Liver (tissue), 9 donors: ENCODE measurements around the gene SGCG. TPM values are rescaled to one million over a fixed set of nuclear protein-coding genes. Genes with fewer than 3 reads are reported as not detected.
"Not testable (repeated sequence)": the region's sequence is repeated elsewhere in the genome, so short reads cannot be mapped to it uniquely, and the experiment has no call there.

Experiments used
- DNase-seq: peaks from one replicate; pipeline ENCODE4 v3.0.0-alpha.2; 2017; ENCODE audit warnings: low spot score
- H3K27ac ChIP-seq, 2 donors: one replicate each; pipeline ENCODE4 v1.7.0; 2013; ENCODE audit warnings: inconsistent platforms in 2 of 2, low read length in 2 of 2, control low read depth in 1 of 2, low read depth in 1 of 2, mild to moderate bottlenecking in 1 of 2
- H3K27me3 ChIP-seq, 4 donors: one replicate each; pipeline versions ENCODE4 v1.6.1 to v1.7.0; 2013; ENCODE audit warnings: low read length in 3 of 4, inconsistent platforms in 1 of 4, mild to moderate bottlenecking in 1 of 4, moderate library complexity in 1 of 4; ENCODE audit not compliant: control insufficient read depth in 4 of 4, insufficient read depth in 4 of 4
- H3K36me3 ChIP-seq, 4 donors: one replicate each; pipeline versions ENCODE4 v1.6.1 to v1.7.0; 2013; ENCODE audit warnings: low read length in 3 of 4, mild to moderate bottlenecking in 3 of 4, low read depth in 1 of 4, moderate library complexity in 1 of 4; ENCODE audit not compliant: control insufficient read depth in 4 of 4, insufficient read depth in 3 of 4
- H3K4me1 ChIP-seq, 4 donors: one replicate each; pipeline versions ENCODE4 v1.6.1 to v1.7.0; 2013; ENCODE audit warnings: low read length in 3 of 4, mild to moderate bottlenecking in 3 of 4, moderate library complexity in 1 of 4; ENCODE audit not compliant: control insufficient read depth in 4 of 4, insufficient read depth in 4 of 4
- H3K4me3 ChIP-seq, 3 donors: one replicate each; pipeline versions ENCODE4 v1.6.1 to v1.7.0; 2013; ENCODE audit warnings: low read length in 3 of 3, control low read depth in 1 of 3, low read depth in 1 of 3, mild to moderate bottlenecking in 1 of 3
- H3K9ac ChIP-seq, 2 donors: one replicate each; pipeline ENCODE4 v1.7.0; 2013; ENCODE audit warnings: low read length in 2 of 2, mild to moderate bottlenecking in 2 of 2, moderate library complexity in 2 of 2, control low read depth in 1 of 2, low read depth in 1 of 2
- H3K9me3 ChIP-seq, 4 donors: one replicate each; pipeline versions ENCODE4 v1.6.1 to v1.7.0; 2013; ENCODE audit warnings: low read length in 3 of 4; ENCODE audit not compliant: control insufficient read depth in 4 of 4
- CTCF ChIP-seq: fragments of 150-350 bp; IDR thresholded peaks from 2 replicates; pipeline ENCODE4 v1.5.1; 2017; ENCODE audit warnings: improper control_type of control experiment, low read depth, low read length; ENCODE audit not compliant: missing input control
- EGR1 ChIP-seq, 2 donors: IDR thresholded peaks; 2 replicates each; pipeline ENCODE4 v1.6.1; 2016 to 2018; ENCODE audit warnings: antibody characterized with exemption in 2 of 2, low read depth in 2 of 2
- FOXA1 ChIP-seq: IDR thresholded peaks from 2 replicates; pipeline ENCODE4 v1.6.1; 2016; ENCODE audit warnings: antibody characterized with exemption
- FOXA2 ChIP-seq: IDR thresholded peaks from 2 replicates; pipeline ENCODE4 v1.6.1; 2016; ENCODE audit warnings: antibody characterized with exemption
- GABPA ChIP-seq, 2 donors: IDR thresholded peaks in 1 of 2; conservative IDR thresholded peaks in 1 of 2; 2 replicates each; pipeline ENCODE4 v1.6.1; 2016; ENCODE audit warnings: antibody characterized with exemption in 2 of 2, mild to moderate bottlenecking in 1 of 2, moderate library complexity in 1 of 2
- HNF4A ChIP-seq, 2 donors: conservative IDR thresholded peaks; 2 replicates each; pipeline ENCODE4 v1.6.1; 2016; ENCODE audit warnings: antibody characterized with exemption in 2 of 2, mild to moderate bottlenecking in 2 of 2
- HNF4G ChIP-seq: IDR thresholded peaks from 2 replicates; pipeline ENCODE4 v1.6.1; 2016; ENCODE audit warnings: antibody characterized with exemption
- JUND ChIP-seq, 2 donors: IDR thresholded peaks; 2 replicates each; pipeline ENCODE4 v1.6.1; 2016; ENCODE audit warnings: antibody characterized with exemption in 2 of 2
- NR2F2 ChIP-seq: IDR thresholded peaks from 2 replicates; pipeline ENCODE4 v1.6.1; 2016; ENCODE audit warnings: antibody characterized with exemption
- RAD21 ChIP-seq, 2 donors: IDR thresholded peaks; 2 replicates each; pipeline ENCODE4 v1.6.1; 2016; ENCODE audit warnings: antibody characterized with exemption in 2 of 2, mild to moderate bottlenecking in 2 of 2
- RXRA ChIP-seq, 2 donors: IDR thresholded peaks; 2 replicates each; pipeline ENCODE4 v1.6.1; 2017 to 2018; ENCODE audit warnings: antibody characterized with exemption in 2 of 2, mild to moderate bottlenecking in 1 of 2
- SP1 ChIP-seq: IDR thresholded peaks from 2 replicates; pipeline ENCODE4 v1.6.1; 2018; ENCODE audit warnings: antibody characterized with exemption, mild to moderate bottlenecking
- TAF1 ChIP-seq: conservative IDR thresholded peaks from 2 replicates; pipeline ENCODE4 v1.6.1; 2016; ENCODE audit warnings: antibody characterized with exemption, mild to moderate bottlenecking
- YY1 ChIP-seq: IDR thresholded peaks from 2 replicates; pipeline ENCODE4 v1.6.1; 2016; ENCODE audit warnings: antibody characterized with exemption, mild to moderate bottlenecking
- WGBS: extraction: QIAGEN DNeasy Blood & Tissue Kit; methylation state at CpG from one replicate; pipeline ENCODE4 v1.1.7; 2013; 5-methylcytosine and 5-hydroxymethylcytosine counted together
- polyA plus RNA-seq, 2 donors: library from polyadenylated mRNA; stranded (reverse) in 1 of 2; unstranded in 1 of 2; fragments of 200-250 nt in 1 of 2; fragments of >200 nt in 1 of 2; fragmentation: Nextera tagmentation in 1 of 2; extraction: Ambion mirVana in 1 of 2; gene quantifications; one replicate each; pipeline versions ENCODE4 v1.2.1 to v1.2.3, GENCODE V29; 2013 to 2015
- total RNA-seq, 2 donors: library from RNA; depleted of rRNA; stranded (reverse); fragments of >200 nt; gene quantifications; one replicate each; pipeline ENCODE4 v1.2.3, GENCODE V29; 2014
- TF ChIP-seq, protein P1 (sequence below): IDR thresholded peaks from 2 replicates; pipeline ENCODE4 v1.6.1; 2016; ENCODE audit warnings: antibody characterized with exemption
- TF ChIP-seq, protein P2 (sequence below): IDR thresholded peaks from 2 replicates; pipeline ENCODE4 v1.6.1; 2016; ENCODE audit warnings: antibody characterized with exemption
- TF ChIP-seq, protein P3 (sequence below): IDR thresholded peaks from 2 replicates; pipeline ENCODE4 v1.6.1; 2016; ENCODE audit warnings: antibody characterized with exemption
- TF ChIP-seq, protein P4 (sequence below): IDR thresholded peaks from 2 replicates; pipeline ENCODE4 v1.6.1; 2016; ENCODE audit warnings: antibody characterized with exemption, mild to moderate bottlenecking
- donor health status: healthy.
- donor health status: healthy.
- donor health status: healthy.
- donor health status: healthy.
- donor health status: healthy.

Gene SGCG
- total and polyA plus RNA-seq, 4 donors = not detected

DNA sequence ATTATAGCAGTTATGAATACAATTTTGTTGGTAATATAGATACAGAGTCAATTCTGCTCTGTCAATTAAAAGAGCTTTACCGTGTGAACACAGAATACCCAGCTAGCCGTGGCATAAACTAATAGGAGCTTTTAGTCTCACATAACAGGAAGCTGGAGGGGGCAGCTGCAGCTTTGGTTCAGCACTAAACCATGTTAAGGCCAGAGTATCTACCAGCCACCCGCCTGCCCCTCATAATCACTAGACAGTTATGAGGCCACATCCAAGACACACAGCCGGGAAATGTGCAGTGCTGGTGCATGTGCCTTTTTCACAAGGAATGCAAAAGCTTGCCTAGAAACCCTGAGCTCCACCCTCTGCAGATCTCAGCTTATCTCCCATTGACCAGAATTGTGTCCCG lies 62.3 kb downstream of the SGCG start:
- H3K9me3 ChIP-seq = no peaks in the 10 kb centered on the region
- 69% methylated on average over 5 of the region's 5 CpGs for WGBS
- no peak overlapping the region for H3K4me3 ChIP-seq
- no peak for TF ChIP-seq EGR1 (IDR thresholded peaks at IDR 0.05; ENCODE audit: low read depth in 2 of 2)
- no peak for TF ChIP-seq NR2F2
- H3K4me1 ChIP-seq = no peaks in the 10 kb centered on the region
- H3K9ac ChIP-seq = no peak overlapping the region
- H3K27ac ChIP-seq = no peak overlapping the region
- DNase-seq = no peak
- no peaks in the 10 kb centered on the region for H3K36me3 ChIP-seq
- H3K27me3 ChIP-seq = peaks cover 0 to 3% (median 0%) of the 10 kb centered on the region in 4 donors

DNA sequence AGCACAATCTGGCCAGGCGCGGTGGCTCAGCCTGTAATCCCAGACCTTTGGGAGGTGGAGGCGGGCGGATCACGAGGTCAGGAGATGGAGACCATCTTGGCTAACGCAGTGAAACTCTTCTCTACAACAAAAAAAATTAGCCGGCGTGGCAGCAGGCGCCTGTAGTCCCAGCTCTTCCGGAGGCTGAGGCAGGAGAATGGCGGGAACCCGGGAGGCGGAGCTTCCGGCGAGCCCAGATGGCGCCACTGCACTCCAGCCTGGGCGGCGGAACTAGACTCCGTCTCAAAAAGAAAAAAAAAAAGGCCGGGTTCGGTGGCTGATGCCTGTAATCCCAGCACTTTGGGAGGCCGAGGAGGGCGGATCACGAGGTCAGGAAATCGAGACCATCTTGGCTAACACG lies 67.6 kb downstream of the SGCG start:
- not testable (repeated sequence) for H3K27me3 ChIP-seq, H3K36me3 ChIP-seq, DNase-seq, H3K4me1 ChIP-seq, H3K27ac ChIP-seq, H3K9me3 ChIP-seq, H3K9ac ChIP-seq, H3K4me3 ChIP-seq
- WGBS = 94% methylated on average over 26 of the region's 26 CpGs

- WGBS = 83% methylated on average over 4 of the region's 4 CpGs
These were observed 73.7 kb downstream of the SGCG start for GRCh38 chr13:23254506-23254905.

More at GRCh38 chr13:23254506-23254905, 73.7 kb downstream of the SGCG start:
- Histone ChIP-seq H3K27me3 (no peaks in the 10 kb centered on the region), H3K4me1 (no peaks in the 10 kb centered on the region), H3K4me3 (no peak overlapping the region), H3K9me3 (peaks cover 0 to 4% (median 0%) of the 10 kb centered on the region in 4 donors), H3K27ac (no peak overlapping the region), H3K9ac (no peak overlapping the region), H3K36me3 (no peaks in the 10 kb centered on the region)
- DNase-seq = no peak
- no peak for TF ChIP-seq NR2F2
- TF ChIP-seq, protein P1, sequence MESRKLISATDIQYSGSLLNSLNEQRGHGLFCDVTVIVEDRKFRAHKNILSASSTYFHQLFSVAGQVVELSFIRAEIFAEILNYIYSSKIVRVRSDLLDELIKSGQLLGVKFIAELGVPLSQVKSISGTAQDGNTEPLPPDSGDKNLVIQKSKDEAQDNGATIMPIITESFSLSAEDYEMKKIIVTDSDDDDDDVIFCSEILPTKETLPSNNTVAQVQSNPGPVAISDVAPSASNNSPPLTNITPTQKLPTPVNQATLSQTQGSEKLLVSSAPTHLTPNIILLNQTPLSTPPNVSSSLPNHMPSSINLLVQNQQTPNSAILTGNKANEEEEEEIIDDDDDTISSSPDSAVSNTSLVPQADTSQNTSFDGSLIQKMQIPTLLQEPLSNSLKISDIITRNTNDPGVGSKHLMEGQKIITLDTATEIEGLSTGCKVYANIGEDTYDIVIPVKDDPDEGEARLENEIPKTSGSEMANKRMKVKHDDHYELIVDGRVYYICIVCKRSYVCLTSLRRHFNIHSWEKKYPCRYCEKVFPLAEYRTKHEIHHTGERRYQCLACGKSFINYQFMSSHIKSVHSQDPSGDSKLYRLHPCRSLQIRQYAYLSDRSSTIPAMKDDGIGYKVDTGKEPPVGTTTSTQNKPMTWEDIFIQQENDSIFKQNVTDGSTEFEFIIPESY = no peak
- TF ChIP-seq, protein P2, sequence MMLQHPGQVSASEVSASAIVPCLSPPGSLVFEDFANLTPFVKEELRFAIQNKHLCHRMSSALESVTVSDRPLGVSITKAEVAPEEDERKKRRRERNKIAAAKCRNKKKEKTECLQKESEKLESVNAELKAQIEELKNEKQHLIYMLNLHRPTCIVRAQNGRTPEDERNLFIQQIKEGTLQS = no peak
- TF ChIP-seq YY1 = no peak
- TF ChIP-seq FOXA2 = no peak
- TF ChIP-seq, protein P3, sequence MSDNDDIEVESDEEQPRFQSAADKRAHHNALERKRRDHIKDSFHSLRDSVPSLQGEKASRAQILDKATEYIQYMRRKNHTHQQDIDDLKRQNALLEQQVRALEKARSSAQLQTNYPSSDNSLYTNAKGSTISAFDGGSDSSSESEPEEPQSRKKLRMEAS = no peak
- no peak for TF ChIP-seq SP1
- TF ChIP-seq RAD21 (IDR thresholded peaks at IDR 0.05) = no peak
- TF ChIP-seq JUND (IDR thresholded peaks at IDR 0.05) = no peak
- TF ChIP-seq GABPA (IDR thresholded peaks at IDR 0.05 in 1 of 2, conservative IDR thresholded peaks at IDR 0.05 in 1 of 2) = no peak
- TF ChIP-seq, protein P4, sequence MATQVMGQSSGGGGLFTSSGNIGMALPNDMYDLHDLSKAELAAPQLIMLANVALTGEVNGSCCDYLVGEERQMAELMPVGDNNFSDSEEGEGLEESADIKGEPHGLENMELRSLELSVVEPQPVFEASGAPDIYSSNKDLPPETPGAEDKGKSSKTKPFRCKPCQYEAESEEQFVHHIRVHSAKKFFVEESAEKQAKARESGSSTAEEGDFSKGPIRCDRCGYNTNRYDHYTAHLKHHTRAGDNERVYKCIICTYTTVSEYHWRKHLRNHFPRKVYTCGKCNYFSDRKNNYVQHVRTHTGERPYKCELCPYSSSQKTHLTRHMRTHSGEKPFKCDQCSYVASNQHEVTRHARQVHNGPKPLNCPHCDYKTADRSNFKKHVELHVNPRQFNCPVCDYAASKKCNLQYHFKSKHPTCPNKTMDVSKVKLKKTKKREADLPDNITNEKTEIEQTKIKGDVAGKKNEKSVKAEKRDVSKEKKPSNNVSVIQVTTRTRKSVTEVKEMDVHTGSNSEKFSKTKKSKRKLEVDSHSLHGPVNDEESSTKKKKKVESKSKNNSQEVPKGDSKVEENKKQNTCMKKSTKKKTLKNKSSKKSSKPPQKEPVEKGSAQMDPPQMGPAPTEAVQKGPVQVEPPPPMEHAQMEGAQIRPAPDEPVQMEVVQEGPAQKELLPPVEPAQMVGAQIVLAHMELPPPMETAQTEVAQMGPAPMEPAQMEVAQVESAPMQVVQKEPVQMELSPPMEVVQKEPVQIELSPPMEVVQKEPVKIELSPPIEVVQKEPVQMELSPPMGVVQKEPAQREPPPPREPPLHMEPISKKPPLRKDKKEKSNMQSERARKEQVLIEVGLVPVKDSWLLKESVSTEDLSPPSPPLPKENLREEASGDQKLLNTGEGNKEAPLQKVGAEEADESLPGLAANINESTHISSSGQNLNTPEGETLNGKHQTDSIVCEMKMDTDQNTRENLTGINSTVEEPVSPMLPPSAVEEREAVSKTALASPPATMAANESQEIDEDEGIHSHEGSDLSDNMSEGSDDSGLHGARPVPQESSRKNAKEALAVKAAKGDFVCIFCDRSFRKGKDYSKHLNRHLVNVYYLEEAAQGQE = no peak
- TF ChIP-seq FOXA1 = no peak
- no peak for TF ChIP-seq HNF4A (conservative IDR thresholded peaks at IDR 0.05)
- TF ChIP-seq EGR1 (IDR thresholded peaks at IDR 0.05; ENCODE audit: low read depth in 2 of 2) = no peak
- TF ChIP-seq CTCF = no peak
- no peak for TF ChIP-seq HNF4G
- no peak for TF ChIP-seq TAF1
- TF ChIP-seq RXRA (IDR thresholded peaks at IDR 0.05) = no peak
